AG09319 (cell line): ENCODE measurements around the gene TRABD2B.

Source experiments
- DNase-seq: peaks from one replicate; pipeline ENCODE4 v3.0.0-alpha.2; 2010; ENCODE audit warnings: low read depth; ENCODE audit errors: extremely low read depth
- CTCF ChIP-seq: IDR thresholded peaks from 2 replicates; pipeline ENCODE4 v1.5.1; 2011; ENCODE audit warnings: low read depth, mild to moderate bottlenecking, inconsistent platforms, low read length, moderate library complexity

Gene TRABD2B

GRCh38 chr1:48006264-48006663 lies 9.1 kb upstream of the TRABD2B start:
- DNase-seq: no peak

GRCh38 chr1:48005253-48006117 lies 8.3 kb upstream of the TRABD2B start:
- DNase-seq: no peak
- no peak for TF ChIP-seq CTCF

More at GRCh38 chr1:48006264-48006663, 9.1 kb upstream of the TRABD2B start:
- no peak for TF ChIP-seq CTCF

- DNase-seq: no peak
- no peak for TF ChIP-seq CTCF
Measured at GRCh38 chr1:48003741-48004531, 6.8 kb upstream of the TRABD2B start.

GRCh38 chr1:48002142-48002541 lies 5.0 kb upstream of the TRABD2B start:
- no peak for DNase-seq
- no peak for TF ChIP-seq CTCF

- no peak for DNase-seq
- no peak for TF ChIP-seq CTCF
Measured at GRCh38 chr1:48001696-48002095, 4.5 kb upstream of the TRABD2B start.

GRCh38 chr1:48000883-48001282 lies 3.7 kb upstream of the TRABD2B start:
- TF ChIP-seq CTCF: no peak
- DNase-seq: no peak

- DNase-seq: no peak
- no peak for TF ChIP-seq CTCF
Measured at GRCh38 chr1:47999097-47999496, 1.9 kb upstream of the TRABD2B start.
